H9 (cell line): ENCODE data around the gene RALGAPB. TPM values are rescaled to one million over a fixed set of nuclear protein-coding genes. Genes with fewer than 3 reads are reported as not detected.

Experiments used
- DNase-seq: peaks from one replicate; pipeline ENCODE4 v3.0.0-alpha.2; 2017
- H2AFZ ChIP-seq: one replicate; pipeline ENCODE4 v1.6.1; 2013; ENCODE audit warnings: mild to moderate bottlenecking, low read length, control low read depth, moderate library complexity
- H2AK5ac ChIP-seq: 2 replicates; pipeline ENCODE4 v1.6.1; 2013; ENCODE audit warnings: low read length, control low read depth, mixed read lengths; ENCODE audit not compliant: insufficient read length
- H2BK120ac ChIP-seq: one replicate; pipeline ENCODE4 v1.6.1; 2013; ENCODE audit warnings: low read depth, mild to moderate bottlenecking, low read length, control low read depth, inconsistent platforms; ENCODE audit not compliant: poor library complexity, severe bottlenecking
- H2BK12ac ChIP-seq: 2 replicates; pipeline ENCODE4 v1.6.1; 2013; ENCODE audit warnings: low read length, control low read depth, mixed read lengths, low read depth; ENCODE audit not compliant: insufficient read length
- H2BK15ac ChIP-seq: 2 replicates; pipeline ENCODE4 v1.6.1; 2013; ENCODE audit warnings: low read depth, low read length, control low read depth
- H2BK20ac ChIP-seq: one replicate; pipeline ENCODE4 v1.6.1; 2013; ENCODE audit warnings: low read depth, mild to moderate bottlenecking, low read length, control low read depth, inconsistent platforms; ENCODE audit not compliant: poor library complexity, severe bottlenecking
- H2BK5ac ChIP-seq: 2 replicates; pipeline ENCODE4 v1.6.1; 2013; ENCODE audit warnings: low read length, control low read depth, mixed read lengths; ENCODE audit not compliant: insufficient read length
- H3K14ac ChIP-seq: 2 replicates; pipeline ENCODE4 v1.6.1; 2013; ENCODE audit warnings: low read length, control low read depth; ENCODE audit not compliant: insufficient read depth
- H3K18ac ChIP-seq: 2 replicates; pipeline ENCODE4 v1.6.1; 2013; ENCODE audit warnings: low read depth, mild to moderate bottlenecking, mixed read lengths, low read length, control low read depth; ENCODE audit not compliant: insufficient read length
- H3K23ac ChIP-seq: 2 replicates; pipeline ENCODE4 v1.6.1; 2013; ENCODE audit warnings: low read length, control low read depth, mixed read lengths, low read depth; ENCODE audit not compliant: insufficient read length
- H3K23me2 ChIP-seq: 2 replicates; pipeline ENCODE4 v1.6.1; 2013; ENCODE audit warnings: low read depth, mild to moderate bottlenecking, mixed read lengths, low read length, control low read depth; ENCODE audit not compliant: insufficient read length, poor library complexity, severe bottlenecking
- H3K27ac ChIP-seq: 2 replicates; pipeline ENCODE4 v1.5.1; 2013; ENCODE audit warnings: low read length, control low read depth, mixed read lengths, low read depth; ENCODE audit not compliant: insufficient read length
- H3K27me3 ChIP-seq: 2 replicates; pipeline ENCODE4 v1.6.1; 2013; ENCODE audit warnings: low read length, control low read depth, inconsistent platforms; ENCODE audit not compliant: insufficient read depth
- H3K4ac ChIP-seq: 2 replicates; pipeline ENCODE4 v1.6.1; 2013; ENCODE audit warnings: low read depth, mild to moderate bottlenecking, control low read depth, inconsistent platforms, low read length, moderate library complexity
- H3K4me1 ChIP-seq: 2 replicates; pipeline ENCODE4 v1.6.1; 2013; ENCODE audit warnings: low read length, control low read depth, inconsistent platforms; ENCODE audit not compliant: insufficient read depth
- H3K4me2 ChIP-seq: 2 replicates; pipeline ENCODE4 v1.6.1; 2013; ENCODE audit warnings: low read length, control low read depth, mixed read lengths; ENCODE audit not compliant: insufficient read length, insufficient read depth
- H3K56ac ChIP-seq: 2 replicates; pipeline ENCODE4 v1.6.1; 2013; ENCODE audit warnings: low read depth, mild to moderate bottlenecking, mixed read lengths, low read length, control low read depth; ENCODE audit not compliant: insufficient read length
- H3K79me1 ChIP-seq: 2 replicates; pipeline ENCODE4 v1.6.1; 2013; ENCODE audit warnings: low read depth, mild to moderate bottlenecking, moderate library complexity, low read length, control low read depth, inconsistent platforms; ENCODE audit not compliant: insufficient read depth, poor library complexity, severe bottlenecking
- H3K79me2 ChIP-seq: 2 replicates; pipeline ENCODE4 v1.6.1; 2013; ENCODE audit warnings: low read length, control low read depth, inconsistent platforms; ENCODE audit not compliant: insufficient read depth
- H3K9ac ChIP-seq: 2 replicates; pipeline ENCODE4 v1.6.1; 2013; ENCODE audit warnings: low read length, control low read depth, mixed read lengths; ENCODE audit not compliant: insufficient read length; ENCODE audit errors: extremely low read depth
- H3K9me3 ChIP-seq: one replicate; pipeline ENCODE4 v1.6.1; 2013; ENCODE audit warnings: low read depth, low read length, inconsistent platforms; ENCODE audit not compliant: control insufficient read depth
- H3T11ph ChIP-seq: one replicate; pipeline ENCODE4 v1.6.1; 2013; ENCODE audit warnings: mild to moderate bottlenecking, low read length, control low read depth, inconsistent platforms
- H4K20me1 ChIP-seq: one replicate; pipeline ENCODE4 v1.6.1; 2013; ENCODE audit not compliant: control insufficient read depth, insufficient read length, insufficient read depth
- H4K5ac ChIP-seq: 2 replicates; pipeline ENCODE4 v1.6.1; 2013; ENCODE audit warnings: low read depth, mild to moderate bottlenecking, mixed read lengths, low read length, control low read depth; ENCODE audit not compliant: insufficient read length
- H4K8ac ChIP-seq: replicated peaks from 2 replicates; pipeline ENCODE4 v1.6.1; 2013; ENCODE audit warnings: low read length, control low read depth, mixed read lengths, low read depth; ENCODE audit not compliant: insufficient read length
- H4K91ac ChIP-seq: 2 replicates; pipeline ENCODE4 v1.6.1; 2013; ENCODE audit warnings: low read depth, mild to moderate bottlenecking, moderate library complexity, mixed read lengths, low read length, control low read depth; ENCODE audit not compliant: insufficient read length
- H3K27ac Mint-ChIP-seq, 3 experiments: 2 replicates in 2 of 3; 3 replicates in 1 of 3; pipeline ENCODE4 v1.8.0; 2020 to 2021; ENCODE audit warnings: mixed read lengths in 3 of 3, mild to moderate bottlenecking in 1 of 3, moderate library complexity in 1 of 3
- H3K27me3 Mint-ChIP-seq: 2 replicates; pipeline ENCODE4 v1.8.0; 2021; ENCODE audit warnings: low read depth, mild to moderate bottlenecking, moderate library complexity, mixed read lengths
- H3K36me3 Mint-ChIP-seq, 3 experiments: 2 replicates in 2 of 3; 3 replicates in 1 of 3; pipeline ENCODE4 v1.8.0; 2020 to 2021; ENCODE audit warnings: low read depth in 3 of 3, mixed read lengths in 3 of 3; ENCODE audit not compliant: insufficient read depth in 1 of 3
- H3K4me1 Mint-ChIP-seq, 2 experiments: 2 replicates each; pipeline ENCODE4 v1.8.0; 2020; ENCODE audit warnings: mixed read lengths in 2 of 2
- H3K4me3 Mint-ChIP-seq, 2 experiments: 2 replicates in 1 of 2; 3 replicates in 1 of 2; pipeline ENCODE4 v1.8.0; 2020 to 2021; ENCODE audit warnings: mild to moderate bottlenecking in 2 of 2, mixed read lengths in 2 of 2, moderate library complexity in 1 of 2
- H3K9me3 Mint-ChIP-seq, 2 experiments: 2 replicates in 1 of 2; 3 replicates in 1 of 2; pipeline ENCODE4 v1.8.0; 2020; ENCODE audit warnings: mild to moderate bottlenecking in 2 of 2, mixed read lengths in 2 of 2, moderate library complexity in 1 of 2
- CTCF ChIP-seq: fragments of 200-600 bp; sonication (generic); conservative IDR thresholded peaks from 3 replicates; pipeline ENCODE4 v1.8.0; 2021; ENCODE audit warnings: antibody characterized with exemption, mild to moderate bottlenecking
- WGBS: extraction: QIAGEN DNeasy Blood & Tissue Kit; methylation state at CpG from one replicate; pipeline ENCODE4 v1.1.7; 2013; ENCODE audit warnings: missing lambda C conversion rate, low lambda C conversion rate, mixed read lengths; ENCODE audit not compliant: insufficient read length; ENCODE audit errors: extremely low coverage; 5-methylcytosine and 5-hydroxymethylcytosine counted together
- total RNA-seq: library from RNA; stranded (reverse); gene quantifications from 2 replicates; pipeline ENCODE4 v1.2.1, GENCODE V29; 2021

The RALGAPB gene
- total RNA-seq, 1 experiment from 2014 or later: 28.5 TPM

- H2AFZ ChIP-seq: no peak overlapping the region
- H3K9me3 Mint-ChIP-seq: peaks cover 0 to 1% of the 10 kb centered on the region in 2 experiments; a peak in 1 of 5 replicates
- peaks cover 5% of the 10 kb centered on the region for H4K20me1 ChIP-seq
- peaks cover 2% of the 10 kb centered on the region; the same call in 1 of the 2 replicates for H3K4me1 ChIP-seq
- no peak overlapping the region for H3K14ac ChIP-seq
- no peak overlapping the region for H4K8ac ChIP-seq
- peaks cover 26 to 28% of the 10 kb centered on the region in 2 experiments for H3K4me1 Mint-ChIP-seq
- peaks cover 48% of the 10 kb centered on the region; the same call in 1 of the 2 replicates for H3K79me2 ChIP-seq
- peak overlapping the region; percentile 73 for H3K4me2 ChIP-seq
- H2BK12ac ChIP-seq: no peak overlapping the region
- no peak for TF ChIP-seq CTCF
- peaks cover 9% of the 10 kb centered on the region for H3K23me2 ChIP-seq
- no CpG with 5 or more reads among the region's 9 CpGs for WGBS
- H2BK15ac ChIP-seq: no peak overlapping the region
- no peak overlapping the region for H2BK20ac ChIP-seq
- H4K5ac ChIP-seq: no peak overlapping the region
- peaks cover 13% of the 10 kb centered on the region for H3K79me1 ChIP-seq
- H3K9me3 ChIP-seq: no peaks in the 10 kb centered on the region
- H3K4ac ChIP-seq: no peak overlapping the region
- H3K56ac ChIP-seq: no peak overlapping the region
- H3K27ac Mint-ChIP-seq: peak overlapping the region; percentile 45 to 99 (median 99); a peak in 4 of 7 replicates
- peak overlapping the region; percentile 96 to 98 for H3K4me3 Mint-ChIP-seq
- H3K18ac ChIP-seq: no peak overlapping the region
- no peak overlapping the region for H4K91ac ChIP-seq
- H3K27ac ChIP-seq: no peak overlapping the region
- no peak overlapping the region for H3T11ph ChIP-seq
- no peak overlapping the region for H3K23ac ChIP-seq
- no peaks in the 10 kb centered on the region for H3K27me3 ChIP-seq
- no peak overlapping the region for H2BK120ac ChIP-seq
- peak overlapping the region; percentile 93 for H3K9ac ChIP-seq
- peaks cover 3% of the 10 kb centered on the region for H3K27me3 Mint-ChIP-seq
- no peak overlapping the region for H2BK5ac ChIP-seq
- H3K36me3 Mint-ChIP-seq: peaks cover 58 to 62% (median 59%) of the 10 kb centered on the region in 3 experiments
- H2AK5ac ChIP-seq: no peak overlapping the region
- DNase-seq: no peak
These were observed 39.2 kb upstream of the RALGAPB start for GRCh38 chr20:38433304-38433972.
